Epithelial cell of esophagus (primary cell): ENCODE data around the gene DNAH9.
A peak's percentile ranks its signal among the peaks of the same experiment; 100 is the strongest.

Source experiments
- DNase-seq: peaks from one replicate; pipeline ENCODE4 v3.0.0; 2010; ENCODE audit warnings: low read depth
- H3K4me3 ChIP-seq: 2 replicates; pipeline ENCODE4 v1.5.1; 2011; ENCODE audit warnings: mild to moderate bottlenecking, low read length, control low read depth
- TF ChIP-seq, protein P1 (sequence below): IDR thresholded peaks from 2 replicates; pipeline ENCODE4 v1.5.1; 2011; ENCODE audit warnings: low read depth, mild to moderate bottlenecking, low read length, control low read depth, inconsistent platforms; ENCODE audit not compliant: insufficient read depth; ENCODE audit errors: missing control alignments

Gene DNAH9

DNA sequence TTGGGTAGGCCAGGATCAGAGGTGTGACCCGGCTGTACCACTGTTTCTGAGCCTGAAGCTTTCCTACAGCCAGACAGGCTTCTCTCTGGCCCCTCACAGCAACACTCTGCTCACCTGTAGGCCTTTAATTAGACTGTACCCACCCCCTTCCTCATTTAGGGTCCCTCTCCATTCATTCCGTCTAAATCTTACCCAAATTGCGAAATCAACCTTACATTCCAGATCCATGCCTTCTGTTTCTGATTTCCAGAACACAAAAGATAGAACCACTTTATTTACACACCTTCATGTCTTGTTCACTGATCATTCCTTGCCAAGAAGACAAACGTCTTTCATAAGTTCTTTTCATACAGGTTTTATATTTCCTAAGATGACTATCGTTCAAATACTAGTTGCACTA is 238.2 kb downstream of the DNAH9 start:
- no peak overlapping the region for H3K4me3 ChIP-seq
- DNase-seq: no peak
- TF ChIP-seq, protein P1, sequence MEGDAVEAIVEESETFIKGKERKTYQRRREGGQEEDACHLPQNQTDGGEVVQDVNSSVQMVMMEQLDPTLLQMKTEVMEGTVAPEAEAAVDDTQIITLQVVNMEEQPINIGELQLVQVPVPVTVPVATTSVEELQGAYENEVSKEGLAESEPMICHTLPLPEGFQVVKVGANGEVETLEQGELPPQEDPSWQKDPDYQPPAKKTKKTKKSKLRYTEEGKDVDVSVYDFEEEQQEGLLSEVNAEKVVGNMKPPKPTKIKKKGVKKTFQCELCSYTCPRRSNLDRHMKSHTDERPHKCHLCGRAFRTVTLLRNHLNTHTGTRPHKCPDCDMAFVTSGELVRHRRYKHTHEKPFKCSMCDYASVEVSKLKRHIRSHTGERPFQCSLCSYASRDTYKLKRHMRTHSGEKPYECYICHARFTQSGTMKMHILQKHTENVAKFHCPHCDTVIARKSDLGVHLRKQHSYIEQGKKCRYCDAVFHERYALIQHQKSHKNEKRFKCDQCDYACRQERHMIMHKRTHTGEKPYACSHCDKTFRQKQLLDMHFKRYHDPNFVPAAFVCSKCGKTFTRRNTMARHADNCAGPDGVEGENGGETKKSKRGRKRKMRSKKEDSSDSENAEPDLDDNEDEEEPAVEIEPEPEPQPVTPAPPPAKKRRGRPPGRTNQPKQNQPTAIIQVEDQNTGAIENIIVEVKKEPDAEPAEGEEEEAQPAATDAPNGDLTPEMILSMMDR: no peak

DNA sequence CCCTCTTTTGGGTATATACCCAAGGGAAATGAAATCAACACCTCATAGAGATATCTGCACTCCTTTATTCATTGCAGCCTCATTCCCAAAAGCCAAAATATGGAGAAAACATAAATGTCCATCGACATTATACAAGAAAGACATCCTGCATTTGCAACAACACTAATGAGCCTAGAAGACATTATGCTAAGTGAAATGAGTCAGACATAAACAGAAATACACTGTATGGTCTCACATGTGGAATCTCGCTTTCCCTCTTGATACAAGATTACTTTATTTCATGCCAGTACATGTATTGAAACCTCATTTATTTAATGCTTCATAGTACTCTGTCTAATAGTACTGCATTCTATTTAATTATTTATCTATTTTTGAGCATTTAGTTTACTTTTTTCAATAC is 241.8 kb downstream of the DNAH9 start:
- no peak for DNase-seq
- no peak overlapping the region for H3K4me3 ChIP-seq
- TF ChIP-seq, protein P1: no peak

GRCh38 chr17:11840831-11841230 is 242.6 kb downstream of the DNAH9 start:
- DNase-seq: no peak
- TF ChIP-seq, protein P1: no peak
- H3K4me3 ChIP-seq: no peak overlapping the region

DNA sequence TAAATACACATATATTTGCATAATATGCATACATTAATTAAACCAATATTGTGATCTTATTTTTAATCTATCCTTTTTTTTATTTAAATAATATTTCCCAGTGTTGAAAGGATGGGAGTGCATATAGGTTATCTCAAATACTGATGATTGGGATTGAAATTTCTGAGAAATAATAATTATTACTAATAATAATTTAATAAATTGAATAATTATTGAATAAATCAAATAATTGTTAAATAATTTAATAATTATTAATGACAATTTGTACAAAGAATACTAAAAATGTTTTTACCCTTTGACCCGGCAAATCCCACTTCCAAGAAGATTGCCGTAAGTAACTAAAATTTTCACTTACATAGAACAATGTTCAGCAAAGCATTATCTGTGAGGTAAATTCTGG is 250.1 kb downstream of the DNAH9 start:
- H3K4me3 ChIP-seq: no peak overlapping the region
- TF ChIP-seq, protein P1: no peak
- DNase-seq: no peak

- DNase-seq: no peak
- TF ChIP-seq, protein P1: no peak
- no peak overlapping the region for H3K4me3 ChIP-seq
Measured at GRCh38 chr17:11852231-11852630, 254.0 kb downstream of the DNAH9 start.

- TF ChIP-seq, protein P1: no peak
- DNase-seq: peak; percentile 7
- no peak overlapping the region for H3K4me3 ChIP-seq
Measured at GRCh38 chr17:11852912-11853311, 254.6 kb downstream of the DNAH9 start.

DNA sequence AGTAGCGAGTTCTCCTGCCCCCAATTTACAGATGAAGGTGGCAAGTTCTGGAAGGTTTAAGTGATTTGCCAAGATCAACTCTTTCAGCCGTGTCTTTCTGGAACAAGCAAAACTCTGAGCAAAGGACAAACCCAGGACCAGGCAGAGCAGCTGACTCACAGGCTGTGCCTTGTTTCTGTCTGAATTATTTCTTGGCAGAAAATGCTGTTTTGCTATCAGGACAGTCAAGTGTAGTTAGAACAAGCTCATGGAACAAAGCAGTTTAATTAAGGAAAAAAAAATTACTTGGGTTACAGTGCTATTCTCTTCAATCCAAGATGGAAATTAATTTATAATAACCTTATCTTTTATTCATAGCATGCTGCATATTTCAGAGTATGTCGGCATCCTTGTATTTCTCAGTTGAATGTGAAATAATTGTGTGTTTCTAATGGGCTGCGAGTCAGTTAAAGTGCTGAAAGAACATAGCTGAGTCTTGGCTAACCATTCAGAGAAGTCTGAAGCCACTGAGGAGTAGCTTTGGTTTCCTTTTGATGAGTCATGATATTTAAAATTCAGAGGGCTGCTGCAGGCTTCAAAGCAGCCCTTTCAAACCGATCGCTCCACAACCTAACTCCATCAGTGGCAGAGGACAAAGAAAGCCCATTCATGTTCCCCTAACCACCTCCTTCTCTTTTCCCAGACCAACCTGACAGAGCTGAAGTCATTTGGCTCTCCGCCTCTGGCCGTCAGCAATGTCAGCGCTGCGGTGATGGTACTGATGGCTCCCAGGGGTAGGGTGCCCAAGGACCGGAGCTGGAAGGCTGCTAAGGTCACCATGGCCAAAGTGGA is 255.3 kb downstream of the DNAH9 start:
- DNase-seq: no peak
- TF ChIP-seq, protein P1: no peak
- no peak overlapping the region for H3K4me3 ChIP-seq
